Right renal pelvis (tissue), 4 donors: Measurements from ENCODE around the gene MAP4K4. TPM values are rescaled to one million over a fixed set of nuclear protein-coding genes. Genes with fewer than 3 reads are reported as not detected.

Source experiments
- DNase-seq, 4 donors: peaks; one replicate each; pipeline ENCODE4 v3.0.0-alpha.2; 2013; ENCODE audit warnings: low read depth in 4 of 4, low spot score in 3 of 4, missing footprints in 1 of 4
- polyA plus RNA-seq, 4 donors: library from polyadenylated mRNA; unstranded; fragments of 120-200 nt; gene quantifications; one replicate each; pipeline ENCODE4 v1.2.1, GENCODE V29; 2013; ENCODE audit not compliant: insufficient read length in 4 of 4

MAP4K4 gene
- polyA plus RNA-seq = 10 to 100 TPM; 67.5 to 82.6 (median 78.0) TPM

DNA sequence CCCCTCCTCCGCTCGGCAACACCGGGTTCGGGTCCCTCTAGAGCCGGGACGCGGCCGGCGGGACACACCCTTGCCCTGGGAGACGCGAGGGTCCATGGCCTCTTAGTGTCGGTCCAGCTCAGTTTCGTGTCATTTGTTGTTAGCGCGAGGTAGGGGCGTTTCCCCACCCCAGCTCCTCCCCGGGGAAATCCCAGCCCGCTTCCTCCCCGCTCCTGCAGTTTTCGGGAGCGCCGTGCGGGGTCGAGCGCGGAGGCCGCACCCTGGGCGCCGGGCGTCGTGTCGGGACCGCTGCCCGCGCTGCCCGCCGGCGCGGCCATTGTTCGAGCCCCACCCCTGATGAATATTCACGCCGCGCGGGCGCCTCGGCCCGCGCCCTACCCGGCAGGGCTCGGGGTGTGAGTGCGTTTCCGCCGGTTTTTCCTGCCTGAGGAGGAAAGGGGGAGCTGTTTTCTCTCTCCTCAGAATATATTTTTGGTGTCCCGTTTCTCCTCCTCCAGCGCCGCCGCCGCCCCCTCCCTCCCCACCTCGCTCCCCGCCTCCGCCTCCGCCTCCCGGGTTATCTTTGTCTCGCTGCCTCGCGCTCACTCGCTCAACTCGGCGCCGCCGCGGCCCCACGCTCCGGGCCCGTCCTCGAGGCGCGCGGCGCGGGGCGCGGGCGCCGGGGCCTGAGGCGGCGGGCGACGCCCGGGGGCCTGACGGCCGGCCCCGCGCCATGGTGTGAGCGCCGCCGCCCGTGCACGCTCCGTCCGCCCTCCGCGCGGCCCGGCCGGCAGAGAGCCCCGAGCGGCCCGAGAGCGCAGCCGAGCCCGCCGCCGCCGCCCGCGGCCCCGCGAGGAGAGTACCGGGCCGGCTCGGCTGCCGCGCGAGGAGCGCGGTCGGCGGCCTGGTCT, at the start of gene MAP4K4:
Gene MAP4K4 (plus strand): TSS at position 584 of the 890 bp plus-strand sequence. CDS start 374 bp downstream, outside the sequence.
- DNase-seq = peak; percentile 56 to 67 (median 64)

DNA sequence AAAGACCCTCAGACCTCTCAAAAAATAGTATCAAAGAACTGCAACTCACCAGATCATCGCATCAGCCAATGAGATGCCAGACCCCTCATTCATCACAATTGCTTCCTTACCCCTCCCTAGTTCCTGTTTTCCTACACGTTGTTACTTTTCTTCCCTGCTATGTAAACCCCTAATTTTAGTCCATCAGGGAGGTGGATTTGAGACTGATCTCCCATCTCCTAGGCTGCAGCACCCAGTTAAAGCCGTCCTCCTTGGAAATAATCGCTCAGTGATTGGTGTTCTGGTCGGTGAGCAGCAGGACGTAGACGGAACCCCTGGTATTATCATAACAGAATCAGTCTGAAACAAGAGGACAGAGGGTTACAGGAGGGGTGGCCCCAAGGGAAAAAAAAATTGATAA, 44.0 kb upstream of the MAP4K4 start:
- DNase-seq = no peak

DNA sequence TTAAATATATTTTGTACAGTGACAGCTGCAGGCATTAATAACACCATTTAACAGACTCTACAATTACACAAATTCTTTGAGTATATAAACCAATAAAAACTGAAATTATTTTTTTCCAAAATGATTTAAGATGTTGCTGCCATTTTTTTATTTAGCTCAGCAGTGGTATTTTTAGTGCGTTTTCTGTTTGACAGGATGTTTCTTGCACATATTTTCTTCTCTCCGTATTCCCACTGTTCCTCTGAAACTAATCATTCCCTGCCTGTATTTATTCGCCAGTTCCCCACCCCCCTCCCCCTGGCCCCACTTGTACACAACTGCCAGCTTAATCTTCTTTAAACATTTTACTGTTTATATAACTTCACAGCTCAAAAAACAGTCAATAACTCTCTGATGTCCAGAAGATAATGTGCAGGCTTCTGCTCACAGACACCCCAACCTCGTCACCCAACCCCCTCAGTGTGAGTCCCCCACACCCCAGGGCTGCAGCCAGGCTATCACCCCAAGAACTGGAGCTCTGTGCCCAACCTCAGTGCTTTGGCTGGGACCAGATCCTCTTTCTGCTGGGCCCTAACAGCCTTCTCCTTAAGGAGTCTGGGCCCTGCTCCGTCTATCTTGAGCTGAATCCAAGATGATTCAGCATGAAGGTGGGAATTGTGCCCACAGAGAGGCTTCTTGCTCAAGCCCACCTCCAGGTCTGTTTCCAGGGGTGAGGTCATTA, 41.6 kb upstream of the MAP4K4 start:
- DNase-seq = no peak

DNA sequence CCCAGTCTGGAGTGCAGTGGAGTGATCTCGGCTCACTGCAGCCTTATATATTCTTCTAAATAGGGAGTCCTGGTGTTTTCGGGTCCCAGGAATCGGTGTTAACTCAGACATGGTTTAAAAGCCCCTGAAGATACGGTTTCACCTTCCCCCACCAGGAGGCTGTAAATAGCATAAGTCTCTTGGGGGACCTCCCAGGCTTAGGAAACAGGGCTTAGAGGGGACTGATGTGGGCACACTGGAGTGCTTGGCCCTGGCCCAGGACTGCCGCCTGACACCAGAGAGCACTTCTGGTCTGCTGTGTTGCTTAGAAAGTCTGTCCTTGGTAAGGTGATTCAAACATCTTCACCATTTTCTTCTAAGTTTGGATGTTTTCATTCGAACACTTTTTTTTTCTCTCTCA, 39.7 kb upstream of the MAP4K4 start:
- no peak for DNase-seq

DNA sequence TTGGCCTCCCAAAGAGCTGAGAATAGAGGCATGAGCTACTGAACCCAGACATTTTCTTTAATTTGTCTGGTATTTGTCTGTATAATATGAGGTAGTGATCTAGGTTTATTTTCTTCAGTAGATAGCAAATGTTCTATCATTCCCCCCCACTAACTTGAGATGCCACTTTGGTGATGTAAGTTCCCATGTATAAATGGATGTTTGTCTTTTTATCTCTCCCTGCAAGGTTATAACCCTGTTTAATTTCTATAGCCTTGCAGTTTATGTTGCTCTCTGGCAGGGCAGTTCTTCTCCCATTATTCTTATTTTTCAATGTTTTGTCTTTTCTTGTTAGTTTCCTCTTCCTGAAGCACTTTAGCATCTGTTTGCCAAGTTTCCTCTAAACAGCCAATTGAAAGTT, 39.1 kb upstream of the MAP4K4 start:
- no peak for DNase-seq

DNA sequence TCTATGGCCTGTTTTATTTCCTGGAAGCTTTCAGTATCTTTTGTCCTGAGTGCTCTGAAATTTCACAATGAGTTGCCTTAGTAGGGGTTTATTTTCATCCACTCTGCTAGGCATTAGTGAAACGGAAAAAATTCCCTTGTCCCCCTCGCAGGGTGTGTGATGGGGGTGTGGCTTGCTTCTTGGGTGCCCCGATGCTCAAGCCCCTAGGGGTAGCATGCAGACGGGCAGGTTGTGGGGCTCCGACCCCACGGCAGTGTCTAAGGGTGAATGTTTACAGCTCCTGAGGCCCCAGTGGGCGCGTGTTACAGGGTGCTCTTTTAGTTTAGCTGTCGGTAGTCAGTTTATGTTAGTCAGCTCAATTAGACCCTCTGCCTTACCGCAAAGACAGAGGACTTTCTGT, 32.2 kb upstream of the MAP4K4 start:
- DNase-seq = no peak

DNA sequence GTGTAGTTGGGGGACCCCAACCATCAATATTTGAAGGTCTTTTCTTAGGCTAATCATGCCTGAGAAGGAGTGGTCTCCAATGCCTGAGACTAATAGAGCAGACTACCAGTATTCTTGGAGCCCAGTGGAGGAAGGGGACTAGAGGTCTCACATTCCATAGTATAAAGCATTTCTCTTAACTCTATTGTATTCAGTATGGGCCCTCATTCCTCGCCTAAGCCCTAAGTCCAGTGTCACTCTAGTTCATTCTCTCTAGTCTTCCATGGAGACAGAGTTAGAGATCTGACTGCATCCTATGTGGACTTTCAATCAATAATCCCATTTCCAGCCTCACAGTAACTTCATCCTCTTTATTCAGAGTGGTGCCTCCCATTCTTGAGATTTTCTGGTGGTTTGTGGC, 29.7 kb upstream of the MAP4K4 start:
- no peak for DNase-seq

DNA sequence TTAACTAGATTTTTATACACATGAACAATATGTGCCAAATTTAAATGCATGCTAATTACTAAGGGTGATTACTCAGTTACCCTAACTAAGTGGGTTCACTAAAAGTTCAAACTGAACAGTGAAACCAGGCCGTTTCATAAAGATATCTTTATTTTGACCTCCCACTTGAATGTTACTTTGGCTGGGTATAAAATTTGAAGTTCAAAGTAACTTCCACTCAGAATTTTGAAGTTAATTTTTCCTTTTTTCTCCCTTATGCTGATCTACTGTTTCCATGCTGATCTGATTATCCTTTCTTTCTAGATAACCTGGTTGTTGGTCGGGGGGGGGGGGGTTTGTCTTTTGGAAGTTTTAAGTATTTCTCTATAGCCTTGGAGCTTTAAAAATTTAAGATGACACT, 25.5 kb upstream of the MAP4K4 start:
- no peak for DNase-seq

DNA sequence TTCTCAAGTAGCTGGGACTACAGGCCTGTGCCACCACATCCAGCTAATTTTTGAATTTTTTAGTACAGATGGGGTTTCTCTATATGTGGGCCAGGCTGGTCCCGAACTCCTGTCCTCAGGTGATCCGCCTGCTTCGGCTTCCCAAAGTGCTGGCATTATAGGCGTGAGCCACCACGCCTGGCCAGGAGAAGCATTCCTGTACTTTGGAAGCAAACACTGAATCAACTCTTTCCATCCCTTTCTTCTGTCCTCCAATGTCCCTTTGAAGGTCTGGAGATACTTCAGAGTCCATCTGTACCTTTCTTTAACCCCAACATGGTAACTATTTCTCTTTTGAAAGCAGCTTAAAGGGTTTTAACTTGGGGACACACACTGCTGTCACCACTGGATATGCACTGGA, 23.6 kb upstream of the MAP4K4 start:
- DNase-seq = no peak

DNA sequence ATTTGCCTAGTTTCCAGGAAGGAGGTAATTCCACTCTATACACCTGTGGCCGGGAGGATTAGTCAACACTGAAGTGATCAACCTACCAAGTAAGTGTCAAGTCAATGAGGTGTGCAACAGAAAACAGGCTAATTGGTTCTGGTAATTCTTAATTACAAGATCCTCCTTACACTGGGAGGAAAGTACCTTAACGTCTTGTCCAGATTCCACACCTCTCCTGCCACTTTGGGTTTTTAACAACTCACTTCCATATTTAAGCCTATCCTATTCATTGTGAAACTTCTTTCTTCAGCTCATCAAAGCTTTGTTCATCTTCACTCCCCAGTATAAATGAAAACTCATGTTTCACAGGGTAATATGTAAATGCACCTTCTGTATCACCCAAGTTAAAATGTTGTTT, 22.0 kb upstream of the MAP4K4 start:
- DNase-seq = no peak

DNA sequence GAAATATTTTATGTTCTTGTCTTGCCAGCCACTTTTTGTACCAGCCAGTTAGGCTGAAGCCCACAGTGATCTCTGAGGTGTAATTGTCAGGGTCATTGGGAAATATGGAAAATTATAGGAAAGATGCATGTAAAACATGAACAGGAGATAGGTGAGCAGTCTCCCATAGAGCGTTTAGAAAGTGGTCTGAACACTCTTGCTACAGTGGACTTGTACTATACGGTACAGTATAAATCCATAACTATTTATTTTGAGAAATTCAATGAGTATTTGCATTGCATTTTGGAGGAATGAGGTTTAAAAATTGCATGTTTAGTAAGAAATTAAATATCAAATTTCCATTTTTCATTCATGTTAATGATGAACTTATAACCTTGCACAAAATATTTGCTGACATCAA, 20.8 kb upstream of the MAP4K4 start:
- DNase-seq = no peak

DNA sequence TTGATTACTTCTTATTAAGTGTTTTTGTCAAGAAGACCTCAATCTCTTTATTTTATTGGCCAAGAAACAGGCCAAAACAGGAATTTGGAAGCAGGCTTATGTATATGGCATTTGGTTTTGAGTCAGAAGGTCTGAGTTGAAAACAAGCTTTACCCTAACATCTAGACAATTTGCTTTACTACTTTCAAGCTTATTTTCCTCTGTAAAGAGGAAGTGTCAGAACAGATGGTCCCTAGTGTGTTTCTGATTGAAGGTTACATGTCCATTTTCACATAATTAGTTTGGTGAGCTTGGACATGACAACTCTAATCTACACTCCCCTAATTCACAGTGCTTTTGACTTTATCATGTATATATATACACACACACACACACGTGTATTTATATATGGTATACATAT, 19.8 kb upstream of the MAP4K4 start:
- DNase-seq = no peak

DNA sequence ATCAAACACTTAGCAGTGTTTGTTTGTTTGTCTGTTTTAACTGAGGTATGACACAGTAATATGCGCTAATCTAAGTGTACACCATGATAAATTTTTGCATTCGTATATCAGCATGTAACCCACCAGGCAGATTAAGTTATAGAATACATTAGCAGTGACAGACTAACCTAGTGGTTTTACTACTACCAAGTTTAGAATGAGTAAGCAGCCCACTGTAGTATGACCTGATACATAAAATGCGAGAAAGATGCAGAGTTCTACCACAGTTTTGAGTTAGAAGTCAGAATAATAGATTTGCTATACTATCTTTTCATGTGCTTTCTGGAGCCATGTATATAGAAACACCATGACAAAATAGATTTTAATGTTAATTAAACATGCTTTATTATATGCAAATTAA, 19.1 kb upstream of the MAP4K4 start:
- no peak for DNase-seq

DNA sequence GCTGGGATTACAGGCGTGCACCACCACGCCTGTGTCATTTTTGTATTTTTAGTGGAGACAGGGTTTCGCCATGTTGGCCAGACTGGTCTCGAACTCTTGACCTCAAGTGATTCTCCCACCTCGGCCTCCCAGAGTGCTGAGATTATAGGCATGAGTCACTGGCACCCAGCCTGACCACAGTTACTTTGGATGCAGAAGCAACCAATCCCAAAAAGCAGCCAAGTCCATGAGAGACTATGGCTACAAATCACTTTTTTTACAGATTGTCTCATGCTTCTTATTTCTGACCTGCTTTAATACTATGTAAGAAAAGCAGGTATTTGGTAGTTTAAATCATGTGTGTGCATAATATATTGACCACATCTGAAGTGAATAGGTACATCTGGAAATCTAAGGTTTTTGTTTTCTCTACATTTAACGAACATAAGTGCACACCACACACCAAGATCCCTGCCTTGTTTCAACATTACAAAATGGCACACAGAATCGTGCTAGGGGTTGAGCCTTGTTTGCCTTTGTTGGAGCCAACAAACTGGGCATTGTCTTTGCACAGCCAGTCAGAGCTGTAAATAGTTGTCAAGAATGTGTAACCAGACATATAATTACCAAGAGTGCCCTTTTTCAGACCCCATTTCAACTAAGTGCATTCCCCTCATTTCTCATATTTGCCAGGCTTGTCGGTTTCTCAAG, 18.3 kb upstream of the MAP4K4 start:
- no peak for DNase-seq

DNA sequence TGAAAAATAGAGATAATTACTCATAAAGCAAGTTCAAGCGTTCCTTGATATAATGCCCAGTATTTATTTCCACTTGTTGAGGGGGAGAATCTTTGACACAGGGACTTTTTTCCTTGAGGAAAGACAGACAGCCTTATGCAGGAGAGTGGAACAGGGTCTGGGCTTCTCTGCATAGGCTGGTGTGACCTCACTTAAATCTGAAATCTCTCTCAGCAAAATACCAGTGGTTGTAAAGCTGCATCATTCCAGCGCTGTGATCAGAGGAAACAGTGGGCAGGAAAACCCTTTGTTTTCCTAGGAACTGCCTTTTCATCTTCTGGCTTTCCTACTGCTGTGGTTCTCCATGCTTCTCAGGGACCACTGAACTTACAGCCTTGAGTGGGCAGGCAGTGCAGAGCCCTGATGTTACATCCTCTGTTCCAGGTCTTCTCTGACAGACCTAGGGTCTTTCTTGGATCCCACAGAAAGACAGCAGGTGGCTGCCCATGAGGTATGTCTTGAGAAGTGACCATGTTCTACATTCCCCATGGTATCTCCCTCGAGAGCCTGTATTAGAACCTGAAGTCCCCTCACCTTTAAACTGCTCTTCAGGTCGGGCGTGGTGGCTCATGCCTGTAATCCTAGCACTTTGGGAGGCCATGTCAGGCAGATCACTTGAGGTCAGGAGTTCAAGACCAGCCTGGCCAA, 17.6 kb upstream of the MAP4K4 start:
- no peak for DNase-seq

DNA sequence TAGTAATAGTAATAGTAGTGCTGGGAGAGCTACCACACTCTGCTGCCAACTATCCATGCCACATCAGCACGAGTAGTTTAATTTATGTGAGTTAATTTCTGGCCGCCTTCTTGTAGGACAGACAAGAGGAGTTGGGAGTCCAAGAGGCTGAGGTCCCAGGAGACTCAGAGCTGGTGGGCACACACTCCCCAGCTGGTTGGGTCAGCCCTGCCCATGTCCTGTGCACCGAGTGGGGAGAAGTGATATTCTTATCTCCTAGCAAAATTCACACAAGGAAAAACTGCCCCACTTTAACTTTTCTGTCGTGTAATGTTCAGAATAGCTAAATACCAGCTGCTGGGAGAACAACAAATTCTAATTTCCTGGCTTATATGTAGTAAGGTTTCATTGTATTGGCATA, 15.2 kb upstream of the MAP4K4 start:
- no peak for DNase-seq

DNA sequence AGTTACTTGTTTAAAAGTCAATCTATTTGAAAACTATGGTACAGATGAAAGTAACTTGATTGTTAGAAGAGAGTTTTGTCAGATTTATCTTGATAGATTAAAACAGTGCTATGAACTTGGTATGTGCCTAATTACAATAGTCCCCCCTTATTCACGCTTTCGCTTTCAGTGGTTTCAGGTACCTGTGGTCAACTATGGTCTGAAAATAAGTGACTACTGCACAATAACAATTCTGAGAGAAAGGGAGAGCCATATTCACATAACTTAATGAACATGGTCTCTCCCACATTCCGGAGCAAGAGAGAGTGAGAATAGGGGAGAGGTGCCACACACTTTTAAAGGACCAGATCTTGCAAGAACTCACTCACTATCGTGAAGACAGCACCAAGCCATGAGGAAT, 13.2 kb upstream of the MAP4K4 start:
- no peak for DNase-seq

DNA sequence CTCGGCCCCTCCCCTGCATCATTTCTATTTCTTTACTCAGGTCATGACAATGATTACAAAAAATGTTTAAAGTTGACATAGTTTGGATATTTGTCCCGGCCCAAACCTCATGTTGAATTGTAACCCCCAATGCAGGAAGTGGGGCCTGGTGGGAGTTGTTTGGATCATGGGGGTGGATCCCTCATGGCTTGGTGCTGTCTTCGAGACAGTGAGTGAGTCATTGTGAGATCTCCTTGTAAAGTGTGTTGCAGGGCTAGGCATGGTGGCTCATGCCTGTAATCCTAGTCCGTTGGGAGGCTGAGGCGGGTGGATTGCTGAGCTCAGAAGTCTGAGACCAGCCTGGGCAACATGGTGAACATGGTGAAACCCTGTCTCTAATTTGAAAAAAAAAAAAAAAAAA, 9.2 kb upstream of the MAP4K4 start:
- no peak for DNase-seq

DNA sequence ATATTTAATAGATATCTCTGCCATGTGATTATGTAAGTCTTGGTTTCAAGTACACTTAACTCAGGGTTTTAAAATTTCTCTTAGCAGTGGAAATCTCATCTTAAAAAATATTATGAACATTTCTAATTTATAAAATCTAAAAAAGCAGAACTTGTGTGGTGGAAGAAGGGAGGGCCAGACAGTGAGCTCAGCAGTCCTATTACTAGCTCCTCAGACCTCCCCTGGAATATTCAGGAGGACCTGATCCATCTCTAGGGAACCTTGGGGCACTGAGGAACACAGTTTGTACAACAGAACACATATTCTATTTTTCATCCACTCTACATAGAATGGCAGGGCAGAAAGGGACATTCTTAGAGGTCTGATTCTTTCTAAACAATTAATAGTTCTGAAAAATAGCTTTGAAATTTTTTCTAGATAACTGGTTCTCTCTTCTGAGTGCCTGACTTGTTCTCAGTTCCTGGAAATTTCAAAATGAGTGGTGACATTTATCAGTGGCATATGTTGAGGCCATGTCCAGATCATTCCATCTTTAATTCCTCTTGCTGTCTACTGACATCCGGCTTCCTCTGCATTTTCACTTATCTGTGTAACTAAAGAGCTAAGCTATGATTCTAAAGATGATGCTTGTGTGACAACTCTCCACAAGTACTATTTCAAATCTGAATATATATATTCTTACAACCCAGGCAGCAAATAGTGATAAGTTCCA, 8.2 kb upstream of the MAP4K4 start:
- DNase-seq = no peak

DNA sequence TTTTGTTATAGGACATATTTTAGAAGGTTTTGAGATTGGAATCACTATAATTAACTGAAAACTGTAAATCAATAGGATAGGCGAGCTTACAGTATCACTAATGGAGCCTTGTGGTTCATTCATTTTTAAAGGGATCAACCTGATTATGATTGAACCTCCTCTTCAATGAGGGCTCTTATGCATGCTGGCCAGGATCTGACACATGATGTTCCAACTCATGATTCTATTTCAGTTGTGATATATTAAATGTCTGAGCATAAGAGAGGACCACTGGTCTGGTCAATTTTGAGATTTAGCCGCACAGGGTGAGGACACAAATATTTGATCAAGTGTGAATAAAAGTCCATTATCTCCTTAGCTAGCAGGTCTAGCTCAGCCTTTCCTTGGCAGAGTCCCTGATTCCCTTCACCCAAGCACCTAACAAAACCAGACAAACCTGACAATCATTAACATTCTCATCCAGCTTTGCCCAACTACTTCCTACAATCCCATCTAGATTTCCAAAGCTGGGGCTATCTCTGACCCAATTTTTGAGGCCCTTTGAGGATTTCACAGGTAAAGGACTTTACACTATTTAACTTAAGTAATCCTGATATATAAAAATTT, 6.9 kb upstream of the MAP4K4 start:
- no peak for DNase-seq
